ENCODE results near the gene MICAL3.

DNA sequence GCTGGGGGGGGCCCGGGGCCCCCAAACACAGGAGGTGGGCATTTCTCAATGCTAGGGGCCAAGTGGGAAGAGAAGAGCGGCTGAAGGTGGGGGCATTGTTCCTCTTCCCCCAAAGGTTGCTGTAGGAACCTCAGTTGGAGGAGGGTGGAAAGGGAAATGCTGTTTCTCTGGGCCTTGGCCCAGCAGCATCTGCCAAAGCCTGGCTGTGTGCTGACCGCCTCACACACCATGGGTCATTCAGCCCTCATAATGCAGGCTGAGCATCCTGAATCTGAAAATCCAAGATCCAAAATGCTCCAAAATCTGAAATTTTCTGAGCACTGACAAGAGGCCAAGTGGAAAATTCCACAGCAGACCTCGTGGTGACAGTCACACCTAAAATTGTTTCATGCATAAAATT, 201.1 kb downstream of the MICAL3 start:
- no peak for TF ChIP-seq CSRNP3 (CRISPR knock-in tag; IDR thresholded peaks at IDR 0.05)
- no peak for TF ChIP-seq ZNF70 (CRISPR knock-in tag; IDR thresholded peaks at IDR 0.05)
- TF ChIP-seq TSHZ2 (CRISPR knock-in tag; IDR thresholded peaks at IDR 0.05), result no peak
